Endothelial cell of umbilical vein (primary cell): Measurements from ENCODE around the gene KIF22. TPM values are rescaled to one million over a fixed set of nuclear protein-coding genes. Genes with fewer than 3 reads are reported as not detected.

Source experiments
- BruUV-seq: library from RNA; stranded (reverse); fragments of 400-500 nt; replicated peaks from 2 replicates; lab custom pipeline; 2021; lab: Mats Ljungman, UMichigan
- CTCF ChIA-PET: fragments of 300-600, 350-600 bp; sonication (Branson Sonifier 250); formaldehyde crosslinking; loops from one replicate; lab custom pipeline; 2021; ENCODE audit warnings: antibody characterized with exemption, inconsistent platforms; lab: Charles Lee
- POLR2A ChIA-PET: fragments of 300-600, 350-600 bp; sonication (Branson Sonifier 250); formaldehyde crosslinking; loops from one replicate; lab custom pipeline; 2021; ENCODE audit warnings: antibody characterized with exemption, inconsistent platforms; lab: Charles Lee
- DNase-seq: peaks from one replicate; pipeline ENCODE4 v3.0.0-alpha.2; 2011; ENCODE audit warnings: low read depth, low spot score
- FAIRE-seq: peaks from 2 replicates; lab custom pipeline; 2011; peaks lifted over from hg19 to GRCh38; lab: Jason Lieb, UNC
- H2AFZ ChIP-seq: 2 replicates; pipeline ENCODE4 v1.6.0; 2012; ENCODE audit warnings: low read depth, low read length, control low read depth, inconsistent platforms
- H3K27ac ChIP-seq: 2 replicates; pipeline ENCODE4 v1.5.1; 2011; ENCODE audit warnings: low read depth, mild to moderate bottlenecking, control low read depth, low read length, moderate library complexity; ENCODE audit not compliant: insufficient read depth
- H3K27me3 ChIP-seq, 2 experiments: 2 replicates each; pipeline versions ENCODE4 v1.6.0 to v1.6.1; 2011; ENCODE audit warnings: low read length in 2 of 2, mixed read lengths in 1 of 2; ENCODE audit not compliant: control insufficient read depth in 2 of 2, insufficient read depth in 2 of 2
- H3K36me3 ChIP-seq, 2 experiments: 2 replicates in 1 of 2; 3 replicates in 1 of 2; pipeline ENCODE4 v1.5.1; 2011; ENCODE audit warnings: low read length in 2 of 2, mild to moderate bottlenecking in 1 of 2, moderate library complexity in 1 of 2; ENCODE audit not compliant: control insufficient read depth in 2 of 2, insufficient read depth in 2 of 2; ENCODE audit errors: extremely low read depth in 1 of 2
- H3K4me1 ChIP-seq: 3 replicates; pipeline ENCODE4 v1.5.1; 2011; ENCODE audit warnings: mild to moderate bottlenecking, low read length; ENCODE audit not compliant: control insufficient read depth, insufficient read depth; ENCODE audit errors: extremely low read depth
- H3K4me2 ChIP-seq: 2 replicates; pipeline ENCODE4 v1.6.1; 2011; ENCODE audit warnings: low read length, control low read depth, mixed read lengths; ENCODE audit not compliant: insufficient read depth
- H3K4me3 ChIP-seq, 3 experiments: fragments of 200-600 bp in 1 of 3; sonication (generic), shearing (Covaris generic) in 1 of 3; replicated peaks in 1 of 3; 2 replicates each; pipeline ENCODE4 v1.5.1; 2011 to 2016; ENCODE audit warnings: control low read depth in 3 of 3, low read length in 3 of 3, mild to moderate bottlenecking in 2 of 3, inconsistent platforms in 1 of 3, low read depth in 1 of 3, moderate library complexity in 1 of 3; ENCODE audit not compliant: insufficient read depth in 1 of 3
- H3K79me2 ChIP-seq: 2 replicates; pipeline ENCODE4 v1.6.0; 2012; ENCODE audit warnings: low read length, inconsistent platforms; ENCODE audit not compliant: control insufficient read depth, insufficient read depth
- H3K9ac ChIP-seq: replicated peaks from 2 replicates; pipeline ENCODE3; 2011; ENCODE audit warnings: low read length, control low read depth; ENCODE audit not compliant: insufficient read depth; ENCODE audit errors: extremely low read depth
- H3K9me1 ChIP-seq: replicated peaks from 3 replicates; pipeline ENCODE4 v1.6.0; 2011; ENCODE audit warnings: mild to moderate bottlenecking, low read length; ENCODE audit not compliant: control insufficient read depth, insufficient read depth; ENCODE audit errors: extremely low read depth
- H3K9me3 ChIP-seq: replicated peaks from 2 replicates; pipeline ENCODE4 v1.5.1; 2012; ENCODE audit warnings: low read length, inconsistent platforms; ENCODE audit not compliant: control insufficient read depth, insufficient read depth
- H4K20me1 ChIP-seq: replicated peaks from 2 replicates; pipeline ENCODE3; 2011; ENCODE audit warnings: mild to moderate bottlenecking, low read length; ENCODE audit not compliant: control insufficient read depth, insufficient read depth; ENCODE audit errors: extremely low read depth
- CTCF ChIP-seq, 2 donors: IDR thresholded peaks; 1 replicate in 1 of 2; 2 replicates in 1 of 2; pipeline ENCODE4 v1.5.1; 2011; ENCODE audit warnings: low read length in 2 of 2, mild to moderate bottlenecking in 2 of 2, moderate library complexity in 2 of 2, control low read depth in 1 of 2, inconsistent platforms in 1 of 2, low read depth in 1 of 2; ENCODE audit not compliant: insufficient read depth in 1 of 2; ENCODE audit errors: extremely low read depth in 1 of 2
- EZH2 ChIP-seq: IDR thresholded peaks from 2 replicates; pipeline ENCODE4 v1.6.1; 2012; ENCODE audit warnings: borderline replicate concordance, low read depth, mild to moderate bottlenecking, moderate library complexity, low read length, inconsistent platforms; ENCODE audit not compliant: severe bottlenecking
- FOS ChIP-seq: IDR thresholded peaks from 2 replicates; pipeline ENCODE4 v1.6.1; 2011; ENCODE audit warnings: mild to moderate bottlenecking, low read length, moderate library complexity, borderline replicate concordance; ENCODE audit not compliant: insufficient read depth
- GATA2 ChIP-seq: IDR thresholded peaks from 2 replicates; pipeline ENCODE4 v1.7.0; 2011; ENCODE audit warnings: low read depth, mild to moderate bottlenecking, moderate library complexity, mixed read lengths, low read length; ENCODE audit not compliant: insufficient read length, insufficient read depth
- JUN ChIP-seq: IDR thresholded peaks from 2 replicates; pipeline ENCODE4 v1.6.1; 2011; ENCODE audit warnings: borderline replicate concordance, low read depth; ENCODE audit not compliant: insufficient read length, insufficient read depth
- MAX ChIP-seq: IDR thresholded peaks from 2 replicates; pipeline ENCODE4 v1.6.1; 2011; ENCODE audit not compliant: insufficient read depth, insufficient read length
- MYC ChIP-seq: IDR thresholded peaks from one replicate; pipeline ENCODE4 v1.6.1; 2011; ENCODE audit warnings: mild to moderate bottlenecking, low read depth, low read length
- POLR2A ChIP-seq: IDR thresholded peaks from 2 replicates; pipeline ENCODE4 v1.6.1; 2012; ENCODE audit warnings: low read depth, mild to moderate bottlenecking, control low read depth, low read length
- POLR2AphosphoS5 ChIP-seq: IDR thresholded peaks from 2 replicates; pipeline ENCODE4 v1.6.1; 2012; ENCODE audit warnings: low read depth, mild to moderate bottlenecking, control low read depth, low read length, moderate library complexity; ENCODE audit not compliant: insufficient read depth
- dilution Hi-C: fragments of 300-500 bp; cut with MboI; formaldehyde crosslinking; loops from one replicate; pipeline ENCODE4 v1.15.0; 2019; ENCODE audit warnings: low sequenced_read_pairs; ENCODE audit not compliant: extremely low pct_ligation_motif_present
- intact Hi-C: fragments of 100-400 bp; cut with micrococcal nuclease; formaldehyde crosslinking; loops from one replicate; pipeline ENCODE4 v1.10.0; 2022
- polyA plus RNA-seq, 4 experiments: library from polyadenylated mRNA; depleted of rRNA in 3 of 4; stranded (reverse) in 3 of 4; unstranded in 1 of 4; fragments of >200 nt; gene quantifications; 2 replicates each; pipeline versions ENCODE4 v1.2.1 to v1.2.3, GENCODE V29; 2011 to 2012; ENCODE audit warnings: missing spikeins in 1 of 4
- total RNA-seq: library from RNA; stranded (reverse); gene quantifications from 2 replicates; pipeline ENCODE4 v1.2.3, GENCODE V29; 2021

Gene KIF22
- total and polyA plus RNA-seq, 2 donors (not counting 3 experiments of a cell fraction or from before 2014, with no cell fraction given), result 67.3 to 90.0 TPM

GRCh38 chr16:29766571-29766970 is 24.0 kb upstream of the KIF22 start:
- FAIRE-seq, result no peak
- Histone ChIP-seq H3K9me3 (no peaks in the 10 kb centered on the region), H3K9ac (no peak overlapping the region), H2AFZ (no peak overlapping the region), H3K4me1 (no peaks in the 10 kb centered on the region), H3K79me2 (no peaks in the 10 kb centered on the region), H3K4me3 (no peak overlapping the region), H3K27me3 (no peaks in the 10 kb centered on the region), H4K20me1 (no peaks in the 10 kb centered on the region), H3K27ac (no peak overlapping the region), H3K36me3 (no peaks in the 10 kb centered on the region), H3K9me1 (no peaks in the 10 kb centered on the region), H3K4me2 (no peak overlapping the region)
- BruUV-seq, result no TSS peak
- dilution Hi-C loops (no loop called here), intact Hi-C loops (no loop called here)
- no peak for TF ChIP-seq POLR2A
- TF ChIP-seq GATA2, result no peak
- TF ChIP-seq MYC, result no peak
- TF ChIP-seq FOS, result no peak
- no peak for TF ChIP-seq CTCF (IDR thresholded peaks at IDR 0.05; ENCODE audit: extremely low read depth in 1 of 2, insufficient read depth in 1 of 2, low read depth in 1 of 2, low read length in 2 of 2)
- no peak for TF ChIP-seq MAX
- no peak for TF ChIP-seq POLR2AphosphoS5
- no peak for TF ChIP-seq JUN
- TF ChIP-seq EZH2, result no peak
- no peak for DNase-seq
- ChIA-PET CTCF (interaction anchor here (4.0 kb wide), 1 partner anchor 18 kb away, joined by 26 read pairs; no protein-coding TSS in a partner anchor), POLR2A (no interaction called here)
